OCI-LY7 (cell line): ENCODE data around the gene P2RX6.
"Not testable (repeated sequence)": the region's sequence is repeated elsewhere in the genome, so short reads cannot be mapped to it uniquely, and the experiment has no call there.

Experiments used
- EZH2phosphoT487 ChIP-seq: fragments of 200-600 bp; sonication (generic); IDR thresholded peaks from 2 replicates; pipeline ENCODE4 v1.6.1; 2018; ENCODE audit warnings: low read depth, borderline replicate concordance, mild to moderate bottlenecking, mixed run types, antibody characterized with exemption, low read length, moderate library complexity, mixed read lengths
- TF ChIP-seq, protein P1 (sequence below): fragments of 200-600 bp; sonication (generic); conservative IDR thresholded peaks from 2 replicates; pipeline ENCODE4 v1.5.1; 2014; ENCODE audit warnings: mild to moderate bottlenecking, antibody characterized with exemption, low read length, moderate library complexity, mixed read lengths

GRCh38 chr22:21048965-21049364 lies 34.0 kb downstream of the P2RX6 start:
- TF ChIP-seq, protein P1, sequence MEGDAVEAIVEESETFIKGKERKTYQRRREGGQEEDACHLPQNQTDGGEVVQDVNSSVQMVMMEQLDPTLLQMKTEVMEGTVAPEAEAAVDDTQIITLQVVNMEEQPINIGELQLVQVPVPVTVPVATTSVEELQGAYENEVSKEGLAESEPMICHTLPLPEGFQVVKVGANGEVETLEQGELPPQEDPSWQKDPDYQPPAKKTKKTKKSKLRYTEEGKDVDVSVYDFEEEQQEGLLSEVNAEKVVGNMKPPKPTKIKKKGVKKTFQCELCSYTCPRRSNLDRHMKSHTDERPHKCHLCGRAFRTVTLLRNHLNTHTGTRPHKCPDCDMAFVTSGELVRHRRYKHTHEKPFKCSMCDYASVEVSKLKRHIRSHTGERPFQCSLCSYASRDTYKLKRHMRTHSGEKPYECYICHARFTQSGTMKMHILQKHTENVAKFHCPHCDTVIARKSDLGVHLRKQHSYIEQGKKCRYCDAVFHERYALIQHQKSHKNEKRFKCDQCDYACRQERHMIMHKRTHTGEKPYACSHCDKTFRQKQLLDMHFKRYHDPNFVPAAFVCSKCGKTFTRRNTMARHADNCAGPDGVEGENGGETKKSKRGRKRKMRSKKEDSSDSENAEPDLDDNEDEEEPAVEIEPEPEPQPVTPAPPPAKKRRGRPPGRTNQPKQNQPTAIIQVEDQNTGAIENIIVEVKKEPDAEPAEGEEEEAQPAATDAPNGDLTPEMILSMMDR = not testable (repeated sequence)
- not testable (repeated sequence) for TF ChIP-seq EZH2phosphoT487
